ENCODE measurements around the gene FTO.

- TF ChIP-seq CTCF (conservative IDR thresholded peaks at IDR 0.05 in 1 of 2, IDR thresholded peaks at IDR 0.05 in 1 of 2; ENCODE audit: extremely low read depth in 1 of 2, insufficient read depth in 1 of 2, low read depth in 1 of 2, low read length in 2 of 2) (no peak), EZH2 (IDR thresholded peaks at IDR 0.05; ENCODE audit: borderline replicate concordance, low read length) (no peak)
These were observed 13.2 kb upstream of the FTO start for GRCh38 chr16:53690771-53691170.

Measured in mammary epithelial cell (primary cell).